Chondrocyte (in vitro differentiated cells): ENCODE results near the gene COL12A1. TPM values are rescaled to one million over a fixed set of nuclear protein-coding genes. Genes with fewer than 3 reads are reported as not detected.

ENCODE experiments used
- DNase-seq: peaks from one replicate; pipeline ENCODE4 v3.0.0; 2021; ENCODE audit warnings: mixed read lengths, low spot score
- H3K27ac Mint-ChIP-seq: one replicate; pipeline ENCODE4 v1.8.0; 2021; ENCODE audit warnings: mild to moderate bottlenecking, moderate library complexity, mixed read lengths; ENCODE audit not compliant: unreplicated experiment
- H3K27me3 Mint-ChIP-seq: 2 replicates; pipeline ENCODE4 v1.8.0; 2021; ENCODE audit warnings: low read depth, mixed read lengths
- H3K36me3 Mint-ChIP-seq: 2 replicates; pipeline ENCODE4 v1.8.0; 2021; ENCODE audit warnings: low read depth, mixed read lengths
- H3K4me1 Mint-ChIP-seq: 2 replicates; pipeline ENCODE4 v1.8.0; 2021; ENCODE audit warnings: low read depth, mild to moderate bottlenecking, mixed read lengths
- H3K4me3 Mint-ChIP-seq: one replicate; pipeline ENCODE4 v1.8.0; 2021; ENCODE audit warnings: mild to moderate bottlenecking, moderate library complexity, mixed read lengths; ENCODE audit not compliant: unreplicated experiment
- H3K9me3 Mint-ChIP-seq: 2 replicates; pipeline ENCODE4 v1.8.0; 2021; ENCODE audit warnings: low read depth, mixed read lengths
- total RNA-seq: library from RNA; stranded (reverse); gene quantifications from 3 replicates; pipeline ENCODE4 v1.2.1, GENCODE V29; 2021
- TF ChIP-seq, protein P1 (sequence below): fragments of 200-600 bp; sonication (generic); IDR thresholded peaks from 2 replicates; pipeline ENCODE4 v1.5.0; 2021; ENCODE audit warnings: antibody characterized with exemption, mild to moderate bottlenecking, moderate library complexity

COL12A1 gene
- total RNA-seq, 1 donor from 2014 or later, result 2,073 TPM

- H3K9me3 Mint-ChIP-seq, result no peaks in the 10 kb centered on the region
- no peak overlapping the region for H3K4me3 Mint-ChIP-seq
- peak overlapping the region; percentile 78 for H3K27ac Mint-ChIP-seq
- peaks cover 89% of the 10 kb centered on the region for H3K4me1 Mint-ChIP-seq
- TF ChIP-seq, protein P1, sequence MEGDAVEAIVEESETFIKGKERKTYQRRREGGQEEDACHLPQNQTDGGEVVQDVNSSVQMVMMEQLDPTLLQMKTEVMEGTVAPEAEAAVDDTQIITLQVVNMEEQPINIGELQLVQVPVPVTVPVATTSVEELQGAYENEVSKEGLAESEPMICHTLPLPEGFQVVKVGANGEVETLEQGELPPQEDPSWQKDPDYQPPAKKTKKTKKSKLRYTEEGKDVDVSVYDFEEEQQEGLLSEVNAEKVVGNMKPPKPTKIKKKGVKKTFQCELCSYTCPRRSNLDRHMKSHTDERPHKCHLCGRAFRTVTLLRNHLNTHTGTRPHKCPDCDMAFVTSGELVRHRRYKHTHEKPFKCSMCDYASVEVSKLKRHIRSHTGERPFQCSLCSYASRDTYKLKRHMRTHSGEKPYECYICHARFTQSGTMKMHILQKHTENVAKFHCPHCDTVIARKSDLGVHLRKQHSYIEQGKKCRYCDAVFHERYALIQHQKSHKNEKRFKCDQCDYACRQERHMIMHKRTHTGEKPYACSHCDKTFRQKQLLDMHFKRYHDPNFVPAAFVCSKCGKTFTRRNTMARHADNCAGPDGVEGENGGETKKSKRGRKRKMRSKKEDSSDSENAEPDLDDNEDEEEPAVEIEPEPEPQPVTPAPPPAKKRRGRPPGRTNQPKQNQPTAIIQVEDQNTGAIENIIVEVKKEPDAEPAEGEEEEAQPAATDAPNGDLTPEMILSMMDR, result no peak
- no peaks in the 10 kb centered on the region for H3K27me3 Mint-ChIP-seq
- peaks cover 45% of the 10 kb centered on the region for H3K36me3 Mint-ChIP-seq
- no peak for DNase-seq
Observed at GRCh38 chr6:75158176-75158575, 47.7 kb downstream of the COL12A1 start.

GRCh38 chr6:75157336-75157735 lies 48.5 kb downstream of the COL12A1 start:
- Mint-ChIP-seq H3K27ac (peak overlapping the region; percentile 78), H3K4me1 (peaks cover 86% of the 10 kb centered on the region), H3K36me3 (peaks cover 42% of the 10 kb centered on the region), H3K9me3 (no peaks in the 10 kb centered on the region), H3K4me3 (no peak overlapping the region), H3K27me3 (no peaks in the 10 kb centered on the region)
- no peak for DNase-seq
- TF ChIP-seq, protein P1, result no peak

- no peaks in the 10 kb centered on the region for H3K27me3 Mint-ChIP-seq
- H3K4me3 Mint-ChIP-seq, result no peak overlapping the region
- DNase-seq, result no peak
- peaks cover 86% of the 10 kb centered on the region for H3K4me1 Mint-ChIP-seq
- peaks cover 43% of the 10 kb centered on the region for H3K36me3 Mint-ChIP-seq
- TF ChIP-seq, protein P1, result no peak
- peak overlapping the region; percentile 83 for H3K27ac Mint-ChIP-seq
- H3K9me3 Mint-ChIP-seq, result no peaks in the 10 kb centered on the region
Observed at GRCh38 chr6:75156186-75156878, 49.5 kb downstream of the COL12A1 start.

GRCh38 chr6:75155631-75156030 lies 50.2 kb downstream of the COL12A1 start:
- no peak for DNase-seq
- H3K4me1 Mint-ChIP-seq, result peaks cover 83% of the 10 kb centered on the region
- peak overlapping the region; percentile 83 for H3K27ac Mint-ChIP-seq
- no peaks in the 10 kb centered on the region for H3K27me3 Mint-ChIP-seq
- peaks cover 46% of the 10 kb centered on the region for H3K36me3 Mint-ChIP-seq
- H3K9me3 Mint-ChIP-seq, result no peaks in the 10 kb centered on the region
- H3K4me3 Mint-ChIP-seq, result no peak overlapping the region
- TF ChIP-seq, protein P1, result no peak

GRCh38 chr6:75154973-75155372 lies 50.9 kb downstream of the COL12A1 start:
- Mint-ChIP-seq H3K4me3 (no peak overlapping the region), H3K27ac (peak overlapping the region; percentile 83), H3K27me3 (no peaks in the 10 kb centered on the region), H3K36me3 (peaks cover 46% of the 10 kb centered on the region), H3K9me3 (no peaks in the 10 kb centered on the region), H3K4me1 (peaks cover 83% of the 10 kb centered on the region)
- DNase-seq, result no peak
- TF ChIP-seq, protein P1, result no peak
